GM12864 (cell line): ENCODE results near the gene UGT3A2.
"Not testable (repeated sequence)": the region's sequence is repeated elsewhere in the genome, so short reads cannot be mapped to it uniquely, and the experiment has no call there.

ENCODE experiments used
- DNase-seq: peaks from one replicate; pipeline ENCODE4 v3.0.0-alpha.2; 2011; ENCODE audit warnings: low read depth
- H3K4me3 ChIP-seq: 2 replicates; pipeline ENCODE4 v1.5.1; 2011; ENCODE audit warnings: mild to moderate bottlenecking, low read depth, low read length, control low read depth
- CTCF ChIP-seq: IDR thresholded peaks from 2 replicates; pipeline ENCODE4 v1.5.1; 2011; ENCODE audit warnings: low read depth, mild to moderate bottlenecking, moderate library complexity, low read length, control low read depth, inconsistent platforms; ENCODE audit errors: missing control alignments

UGT3A2 gene

GRCh38 chr5:36028816-36029465 is 37.7 kb downstream of the UGT3A2 start:
- TF ChIP-seq CTCF, result no peak
- no peak overlapping the region for H3K4me3 ChIP-seq
- no peak for DNase-seq

- H3K4me3 ChIP-seq, result no peak overlapping the region
- no peak for DNase-seq
- TF ChIP-seq CTCF, result no peak
Measured at GRCh38 chr5:36027711-36028110, 39.0 kb downstream of the UGT3A2 start.

- no peak for DNase-seq
- no peak for TF ChIP-seq CTCF
- no peak overlapping the region for H3K4me3 ChIP-seq
Measured at GRCh38 chr5:36026706-36027465, 39.8 kb downstream of the UGT3A2 start.

GRCh38 chr5:36022246-36022645 is 44.4 kb downstream of the UGT3A2 start:
- H3K4me3 ChIP-seq, DNase-seq: not testable (repeated sequence)

- not testable (repeated sequence) for DNase-seq, H3K4me3 ChIP-seq
Measured at GRCh38 chr5:36019584-36019983, 47.1 kb downstream of the UGT3A2 start.

GRCh38 chr5:36017622-36018021 is 49.1 kb downstream of the UGT3A2 start:
- TF ChIP-seq CTCF, result no peak
- no peak overlapping the region for H3K4me3 ChIP-seq
- no peak for DNase-seq

- no peak for DNase-seq
- TF ChIP-seq CTCF, result no peak
- H3K4me3 ChIP-seq, result no peak overlapping the region
Measured at GRCh38 chr5:36017004-36017403, 49.7 kb downstream of the UGT3A2 start.

- DNase-seq, result no peak
- H3K4me3 ChIP-seq, result no peak overlapping the region
- TF ChIP-seq CTCF, result no peak
Measured at GRCh38 chr5:36013182-36013581, 53.5 kb downstream of the UGT3A2 start.
